WI38 (cell line): ENCODE measurements around the gene KRTCAP2.
A peak's percentile ranks its signal among the peaks of the same experiment; 100 is the strongest.
"Not testable (repeated sequence)": the region's sequence is repeated elsewhere in the genome, so short reads cannot be mapped to it uniquely, and the experiment has no call there.

Source experiments
- H3K4me3 ChIP-seq: 2 replicates; pipeline ENCODE4 v1.5.1; 2011; ENCODE audit warnings: low read depth, mild to moderate bottlenecking, control low read depth, low read length
- TF ChIP-seq, protein P1 (sequence below): IDR thresholded peaks from 2 replicates; pipeline ENCODE4 v1.5.1; 2012; ENCODE audit warnings: low read depth, mild to moderate bottlenecking, control low read depth, low read length

The KRTCAP2 gene

DNA sequence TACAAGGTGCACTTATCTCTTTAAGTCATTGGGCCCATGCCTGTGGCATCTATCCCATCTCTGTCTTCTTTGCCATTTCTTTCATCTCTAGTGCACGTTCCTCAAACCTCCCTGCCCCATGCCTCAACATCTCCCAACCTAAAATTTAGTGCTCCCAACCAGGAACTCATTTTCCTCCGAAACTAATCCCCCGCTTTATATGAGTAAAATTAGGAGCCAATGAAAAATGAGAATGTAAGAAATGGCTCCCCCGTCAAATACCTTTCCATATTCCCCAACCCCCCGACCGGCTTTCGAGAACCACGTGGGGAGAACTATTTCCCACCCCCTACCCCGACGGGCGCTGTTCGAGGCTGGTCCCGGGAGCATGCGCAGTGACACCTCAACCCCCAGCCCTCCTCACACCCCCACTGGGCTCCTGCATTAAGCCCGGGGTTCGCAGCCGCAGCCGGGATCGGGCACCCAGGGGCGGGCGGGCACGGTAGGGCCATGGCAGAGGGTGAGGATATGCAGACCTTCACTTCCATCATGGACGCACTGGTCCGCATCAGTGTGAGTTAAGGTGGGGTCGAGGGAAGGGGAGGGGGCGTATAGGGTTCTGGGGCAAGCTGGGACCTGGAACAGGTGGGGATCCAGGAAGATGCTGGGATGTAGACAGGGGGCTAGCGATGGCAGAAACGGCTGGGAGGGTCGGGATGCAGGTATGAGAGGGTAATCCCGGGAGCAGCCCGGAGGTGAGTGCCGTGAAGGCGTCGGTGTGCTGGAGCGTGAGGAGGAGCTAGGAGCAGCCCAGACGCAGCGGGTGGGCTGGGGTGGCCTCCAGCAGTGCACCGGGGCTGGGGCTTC is 597 bp upstream of the KRTCAP2 start, which contains the start of gene TRIM46:
Gene TRIM46 (plus strand): TSS at position 372 of the 846 bp plus-strand sequence. CDS start 118 bp downstream, at position 490.
- TF ChIP-seq, protein P1, sequence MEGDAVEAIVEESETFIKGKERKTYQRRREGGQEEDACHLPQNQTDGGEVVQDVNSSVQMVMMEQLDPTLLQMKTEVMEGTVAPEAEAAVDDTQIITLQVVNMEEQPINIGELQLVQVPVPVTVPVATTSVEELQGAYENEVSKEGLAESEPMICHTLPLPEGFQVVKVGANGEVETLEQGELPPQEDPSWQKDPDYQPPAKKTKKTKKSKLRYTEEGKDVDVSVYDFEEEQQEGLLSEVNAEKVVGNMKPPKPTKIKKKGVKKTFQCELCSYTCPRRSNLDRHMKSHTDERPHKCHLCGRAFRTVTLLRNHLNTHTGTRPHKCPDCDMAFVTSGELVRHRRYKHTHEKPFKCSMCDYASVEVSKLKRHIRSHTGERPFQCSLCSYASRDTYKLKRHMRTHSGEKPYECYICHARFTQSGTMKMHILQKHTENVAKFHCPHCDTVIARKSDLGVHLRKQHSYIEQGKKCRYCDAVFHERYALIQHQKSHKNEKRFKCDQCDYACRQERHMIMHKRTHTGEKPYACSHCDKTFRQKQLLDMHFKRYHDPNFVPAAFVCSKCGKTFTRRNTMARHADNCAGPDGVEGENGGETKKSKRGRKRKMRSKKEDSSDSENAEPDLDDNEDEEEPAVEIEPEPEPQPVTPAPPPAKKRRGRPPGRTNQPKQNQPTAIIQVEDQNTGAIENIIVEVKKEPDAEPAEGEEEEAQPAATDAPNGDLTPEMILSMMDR = no peak

GRCh38 chr1:155171836-155172731 is 1.0 kb downstream of the KRTCAP2 start:
- H3K4me3 ChIP-seq = peak overlapping the region; percentile 76

More for the DNA sequence above, 597 bp upstream of the KRTCAP2 start, which contains the start of gene TRIM46:
- peak within 1 kb of the TSS; percentile 76 for H3K4me3 ChIP-seq

GRCh38 chr1:155170806-155171205 is 2.3 kb downstream of the KRTCAP2 start:
- H3K4me3 ChIP-seq = no peak overlapping the region

More at GRCh38 chr1:155171836-155172731, 1.0 kb downstream of the KRTCAP2 start:
- TF ChIP-seq, protein P1 = no peak

GRCh38 chr1:155170101-155170785 is 2.9 kb downstream of the KRTCAP2 start:
- TF ChIP-seq, protein P1 = no peak
- H3K4me3 ChIP-seq = no peak overlapping the region

More at GRCh38 chr1:155170806-155171205, 2.3 kb downstream of the KRTCAP2 start:
- TF ChIP-seq, protein P1 = no peak

- no peak overlapping the region for H3K4me3 ChIP-seq
- TF ChIP-seq, protein P1 = no peak
Measured at GRCh38 chr1:155169541-155169940, 3.6 kb downstream of the KRTCAP2 start.

GRCh38 chr1:155168456-155169210 is 4.5 kb downstream of the KRTCAP2 start:
- TF ChIP-seq, protein P1 = no peak
- H3K4me3 ChIP-seq = no peak overlapping the region

DNA sequence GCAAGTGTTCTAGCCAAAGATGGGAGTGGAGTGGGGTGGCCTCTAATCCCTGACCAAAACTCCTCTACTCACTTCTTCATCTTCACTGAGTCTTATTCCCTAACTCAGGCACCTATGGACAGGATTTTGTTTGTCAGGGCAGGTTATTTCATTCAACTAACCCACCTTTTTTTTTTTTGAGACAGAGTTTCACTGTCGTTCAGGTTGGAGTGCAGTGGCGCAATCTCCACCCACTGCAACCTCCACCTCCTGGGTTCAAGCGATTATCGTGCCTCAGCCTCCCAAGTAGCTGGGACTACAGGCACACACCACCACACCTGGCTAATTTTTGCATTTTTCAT is 5.0 kb downstream of the KRTCAP2 start:
- H3K4me3 ChIP-seq = not testable (repeated sequence)
